Bronchial epithelial cell (primary cell): ENCODE results near the gene ABCC4. TPM values are rescaled to one million over a fixed set of nuclear protein-coding genes. Genes with fewer than 3 reads are reported as not detected.

Experiments
- DNase-seq: peaks from one replicate; pipeline ENCODE4 v3.0.0-alpha.2; 2010; ENCODE audit warnings: low read depth
- FAIRE-seq: peaks from 2 replicates; lab custom pipeline; 2011; peaks lifted over from hg19 to GRCh38; lab: Jason Lieb, UNC
- H3K27me3 ChIP-seq: 2 replicates; pipeline ENCODE4 v1.5.1; 2011; ENCODE audit warnings: low read length; ENCODE audit not compliant: control insufficient read depth, insufficient read depth
- H3K36me3 ChIP-seq: 2 replicates; pipeline ENCODE4 v1.5.1; 2011; ENCODE audit warnings: low read length; ENCODE audit not compliant: control insufficient read depth, insufficient read depth
- H3K4me3 ChIP-seq: 2 replicates; pipeline ENCODE4 v1.5.1; 2011; ENCODE audit warnings: mild to moderate bottlenecking, low read depth, low read length, control low read depth
- total RNA-seq: library from RNA; depleted of rRNA; stranded (reverse); fragments of >200 nt; gene quantifications from 2 replicates; pipeline ENCODE4 v1.2.1, GENCODE V29; 2014
- TF ChIP-seq, protein P1 (sequence below): IDR thresholded peaks from 2 replicates; pipeline ENCODE4 v1.5.1; 2011; ENCODE audit warnings: mild to moderate bottlenecking, moderate library complexity, low read length, control low read depth, inconsistent platforms; ENCODE audit not compliant: insufficient read depth, severe bottlenecking

ABCC4 gene
- total RNA-seq, 1 donor from 2014 or later = 6.8 TPM

DNA sequence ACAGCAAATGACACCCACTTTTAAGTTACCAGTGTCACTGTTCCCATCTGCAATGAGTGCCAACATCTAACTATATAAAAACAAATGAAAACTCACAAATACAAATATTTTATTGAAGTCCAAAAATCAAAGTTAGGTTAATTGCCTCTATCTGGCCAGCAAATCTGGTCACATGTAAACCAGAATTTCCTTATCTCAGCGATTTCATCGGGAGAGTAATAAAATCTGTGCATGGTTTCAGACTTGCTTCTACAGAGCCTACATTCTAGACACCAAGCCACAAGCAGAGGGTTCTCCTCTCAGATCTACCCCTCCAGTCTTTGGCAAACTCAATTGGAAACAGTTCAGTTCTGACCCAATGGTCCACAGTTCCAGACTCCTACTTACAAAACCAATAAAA is 189.6 kb downstream of the ABCC4 start:
- Histone ChIP-seq H3K36me3 (no peaks in the 10 kb centered on the region), H3K4me3 (no peak overlapping the region), H3K27me3 (no peaks in the 10 kb centered on the region)
- DNase-seq (no peak), FAIRE-seq (no peak)
- TF ChIP-seq, protein P1, sequence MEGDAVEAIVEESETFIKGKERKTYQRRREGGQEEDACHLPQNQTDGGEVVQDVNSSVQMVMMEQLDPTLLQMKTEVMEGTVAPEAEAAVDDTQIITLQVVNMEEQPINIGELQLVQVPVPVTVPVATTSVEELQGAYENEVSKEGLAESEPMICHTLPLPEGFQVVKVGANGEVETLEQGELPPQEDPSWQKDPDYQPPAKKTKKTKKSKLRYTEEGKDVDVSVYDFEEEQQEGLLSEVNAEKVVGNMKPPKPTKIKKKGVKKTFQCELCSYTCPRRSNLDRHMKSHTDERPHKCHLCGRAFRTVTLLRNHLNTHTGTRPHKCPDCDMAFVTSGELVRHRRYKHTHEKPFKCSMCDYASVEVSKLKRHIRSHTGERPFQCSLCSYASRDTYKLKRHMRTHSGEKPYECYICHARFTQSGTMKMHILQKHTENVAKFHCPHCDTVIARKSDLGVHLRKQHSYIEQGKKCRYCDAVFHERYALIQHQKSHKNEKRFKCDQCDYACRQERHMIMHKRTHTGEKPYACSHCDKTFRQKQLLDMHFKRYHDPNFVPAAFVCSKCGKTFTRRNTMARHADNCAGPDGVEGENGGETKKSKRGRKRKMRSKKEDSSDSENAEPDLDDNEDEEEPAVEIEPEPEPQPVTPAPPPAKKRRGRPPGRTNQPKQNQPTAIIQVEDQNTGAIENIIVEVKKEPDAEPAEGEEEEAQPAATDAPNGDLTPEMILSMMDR = no peak

DNA sequence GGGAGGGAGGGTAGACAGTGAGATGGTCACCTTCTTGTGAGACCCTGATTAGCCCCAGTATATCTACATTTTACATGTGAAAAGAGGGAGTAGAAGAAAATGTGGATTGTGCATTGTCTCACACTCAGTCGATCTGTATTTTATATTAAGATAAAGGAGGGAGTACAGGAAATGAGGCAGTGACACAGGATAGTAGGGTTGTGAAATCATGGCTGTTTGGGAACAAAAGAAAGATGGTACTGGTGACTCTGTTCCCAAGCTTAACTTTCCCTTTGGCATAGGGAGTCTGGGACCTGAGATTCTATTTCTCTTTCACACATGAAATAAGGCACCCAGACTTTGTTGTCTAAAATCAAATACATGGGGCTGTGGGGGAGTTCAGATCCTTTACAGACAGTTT is 194.7 kb downstream of the ABCC4 start:
- no peak overlapping the region for H3K4me3 ChIP-seq
- H3K36me3 ChIP-seq = no peaks in the 10 kb centered on the region
- no peaks in the 10 kb centered on the region for H3K27me3 ChIP-seq
- DNase-seq (no peak), FAIRE-seq (no peak)
- TF ChIP-seq, protein P1 = no peak

GRCh38 chr13:95100525-95101433 is 200.5 kb downstream of the ABCC4 start:
- peak; percentile 98 for DNase-seq
- Histone ChIP-seq H3K27me3 (no peaks in the 10 kb centered on the region), H3K36me3 (no peaks in the 10 kb centered on the region), H3K4me3 (no peak overlapping the region)
- TF ChIP-seq, protein P1 = no peak
- peak; percentile 86 for FAIRE-seq

GRCh38 chr13:95099541-95099940 is 201.7 kb downstream of the ABCC4 start:
- H3K4me3 ChIP-seq = no peak overlapping the region
- DNase-seq (peak; percentile 95), FAIRE-seq (peak; percentile 94)
- H3K27me3 ChIP-seq = no peaks in the 10 kb centered on the region
- TF ChIP-seq, protein P1 = no peak
- no peaks in the 10 kb centered on the region for H3K36me3 ChIP-seq

GRCh38 chr13:95098916-95099315 is 202.3 kb downstream of the ABCC4 start:
- DNase-seq (peak; percentile 52), FAIRE-seq (no peak)
- no peak overlapping the region for H3K4me3 ChIP-seq
- TF ChIP-seq, protein P1 = no peak
- H3K36me3 ChIP-seq = no peaks in the 10 kb centered on the region
- H3K27me3 ChIP-seq = no peaks in the 10 kb centered on the region
